Activated CD4-positive, alpha-beta T cell treated with anti-CD3 and anti-CD28 coated beads, Interleukin-2, amount 50 U/mL, for 1 hour (primary cell): Measurements from ENCODE around the gene MASP1.
A peak's percentile ranks its signal among the peaks of the same experiment; 100 is the strongest.

Experiments used
- DNase-seq: peaks from one replicate; pipeline ENCODE4 v3.0.0-alpha.2; 2020

The MASP1 gene, protein sequence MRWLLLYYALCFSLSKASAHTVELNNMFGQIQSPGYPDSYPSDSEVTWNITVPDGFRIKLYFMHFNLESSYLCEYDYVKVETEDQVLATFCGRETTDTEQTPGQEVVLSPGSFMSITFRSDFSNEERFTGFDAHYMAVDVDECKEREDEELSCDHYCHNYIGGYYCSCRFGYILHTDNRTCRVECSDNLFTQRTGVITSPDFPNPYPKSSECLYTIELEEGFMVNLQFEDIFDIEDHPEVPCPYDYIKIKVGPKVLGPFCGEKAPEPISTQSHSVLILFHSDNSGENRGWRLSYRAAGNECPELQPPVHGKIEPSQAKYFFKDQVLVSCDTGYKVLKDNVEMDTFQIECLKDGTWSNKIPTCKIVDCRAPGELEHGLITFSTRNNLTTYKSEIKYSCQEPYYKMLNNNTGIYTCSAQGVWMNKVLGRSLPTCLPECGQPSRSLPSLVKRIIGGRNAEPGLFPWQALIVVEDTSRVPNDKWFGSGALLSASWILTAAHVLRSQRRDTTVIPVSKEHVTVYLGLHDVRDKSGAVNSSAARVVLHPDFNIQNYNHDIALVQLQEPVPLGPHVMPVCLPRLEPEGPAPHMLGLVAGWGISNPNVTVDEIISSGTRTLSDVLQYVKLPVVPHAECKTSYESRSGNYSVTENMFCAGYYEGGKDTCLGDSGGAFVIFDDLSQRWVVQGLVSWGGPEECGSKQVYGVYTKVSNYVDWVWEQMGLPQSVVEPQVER

DNA sequence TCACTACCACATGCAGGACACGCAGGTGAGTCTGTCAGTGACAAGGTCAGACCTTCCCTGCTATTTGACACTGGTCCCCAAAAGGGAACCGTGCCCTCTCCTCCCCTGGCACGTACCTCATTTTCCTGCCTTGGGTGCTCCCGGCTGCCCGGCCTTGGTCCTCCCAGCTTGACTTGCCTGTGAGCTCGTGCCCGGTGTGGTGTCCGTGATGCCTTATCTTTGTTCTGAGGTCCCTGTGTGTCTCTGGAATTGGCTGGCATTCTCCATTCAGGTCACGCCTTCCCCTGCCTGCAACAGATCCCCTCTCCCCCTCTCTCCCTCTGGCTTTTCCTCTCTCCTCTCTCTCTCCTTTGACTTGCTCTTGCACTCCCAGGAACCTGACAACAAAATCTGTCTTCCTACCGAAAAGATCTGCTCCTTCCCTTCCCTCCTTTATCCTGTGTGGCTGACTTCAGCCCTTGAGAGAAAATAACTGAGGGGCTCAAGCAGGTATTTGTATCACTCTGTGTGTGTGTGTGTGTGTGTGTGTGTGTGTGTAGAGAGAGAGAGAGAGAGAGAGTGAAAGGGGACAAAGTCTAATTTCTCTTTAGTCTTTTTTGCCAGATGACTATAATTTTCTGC lies at the start of gene MASP1:
MASP1 (minus strand) TSS at position 226 of the 621 bp plus-strand sequence; CDS start at position 121, 105 bp downstream.
- no peak for DNase-seq

DNA sequence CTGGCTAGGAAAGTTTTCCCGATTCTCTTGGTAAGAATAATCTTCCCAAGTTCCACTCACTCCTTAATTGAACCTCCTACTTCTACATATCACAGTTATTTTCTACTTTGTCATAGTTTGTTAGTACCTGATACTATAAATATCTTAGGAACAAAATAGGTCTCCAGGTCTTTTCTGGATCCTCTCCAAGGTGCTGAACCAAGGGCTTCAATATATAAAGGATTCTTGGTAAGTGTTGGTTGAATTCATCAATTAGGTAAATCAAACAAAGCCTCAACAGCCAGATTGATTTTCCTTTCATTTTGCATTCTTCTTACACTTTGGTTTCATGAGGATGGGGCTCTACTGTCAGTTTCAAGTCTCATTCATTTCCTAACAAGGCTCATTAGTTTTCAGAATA lies 49.0 kb upstream of the MASP1 start:
- DNase-seq: no peak

DNA sequence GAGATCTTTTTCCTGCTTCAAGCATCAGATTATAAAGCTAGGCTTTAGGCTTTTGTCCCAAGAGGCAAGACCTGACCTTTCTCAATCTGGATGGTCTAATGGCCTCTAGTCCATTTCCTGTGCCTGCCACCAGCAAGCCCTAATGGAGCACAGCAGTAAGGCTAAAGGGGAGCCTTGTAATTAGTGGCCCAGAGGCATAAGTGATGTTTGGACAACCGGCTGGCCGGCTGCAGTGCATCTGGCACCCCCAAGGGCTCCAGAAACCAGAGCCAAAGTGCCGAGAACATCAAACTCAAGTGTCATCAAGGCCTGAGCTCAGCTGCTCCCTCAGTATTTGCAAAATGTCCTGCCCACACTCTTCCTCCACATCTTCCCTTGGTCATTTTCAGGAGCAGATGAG lies 44.8 kb upstream of the MASP1 start:
- no peak for DNase-seq

DNA sequence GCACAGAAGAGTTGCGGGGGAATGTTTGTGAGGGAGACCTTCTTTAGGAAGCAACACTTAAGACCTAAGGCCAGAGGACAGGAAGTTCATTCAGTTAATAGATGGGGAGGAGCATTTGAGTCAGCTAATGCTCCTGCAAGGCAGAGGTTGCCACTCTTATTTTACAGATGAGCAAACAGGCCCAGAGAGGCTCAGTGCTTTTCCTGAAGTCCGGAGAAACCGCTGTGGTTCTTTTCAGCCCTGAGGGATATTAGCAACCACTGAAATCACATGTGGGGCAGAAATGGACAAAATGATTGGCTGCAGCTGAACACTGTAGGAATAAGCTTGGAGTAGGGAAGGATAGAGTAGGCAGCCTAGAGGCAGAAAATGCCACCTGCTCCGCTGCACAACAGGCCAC lies 43.4 kb upstream of the MASP1 start:
- DNase-seq: no peak

DNA sequence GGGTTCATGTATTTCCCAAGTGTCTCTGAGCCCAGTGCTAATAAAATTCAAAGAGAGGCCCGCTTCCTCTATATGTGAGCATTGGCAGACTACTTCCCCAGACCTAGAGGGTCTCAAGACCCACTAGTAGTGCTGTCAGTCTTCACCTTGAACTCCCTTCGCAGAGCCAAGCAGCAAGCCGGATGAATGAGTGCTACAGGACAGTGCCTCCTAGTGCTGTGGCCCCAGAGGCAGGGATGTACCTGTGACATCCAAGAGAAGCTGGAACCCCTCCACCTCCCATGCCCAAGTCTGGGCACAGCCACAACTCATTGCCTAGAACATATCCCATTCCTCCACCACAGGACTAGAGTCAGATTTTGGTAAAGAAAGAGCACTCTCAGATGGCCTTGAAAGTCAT lies 37.2 kb upstream of the MASP1 start:
- DNase-seq: no peak

DNA sequence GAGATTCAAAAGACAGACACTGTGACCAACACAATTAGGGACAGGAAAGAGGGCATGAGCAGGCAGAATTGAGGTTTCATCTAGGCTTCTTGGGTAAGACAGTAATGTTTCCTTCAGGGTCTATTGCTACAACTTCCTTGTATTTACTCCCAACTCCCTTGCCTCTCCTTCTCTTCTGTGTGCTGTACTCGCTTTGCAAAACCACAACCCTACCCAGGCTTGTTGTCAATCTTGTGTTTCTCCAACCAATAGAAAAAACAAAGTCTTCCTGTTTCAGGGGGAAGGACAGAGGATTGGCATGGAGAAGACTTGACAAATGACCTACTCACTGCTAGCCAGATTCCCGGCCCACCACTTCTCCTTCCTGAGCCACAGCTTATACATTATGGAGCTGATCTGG lies 36.3 kb upstream of the MASP1 start:
- no peak for DNase-seq

DNA sequence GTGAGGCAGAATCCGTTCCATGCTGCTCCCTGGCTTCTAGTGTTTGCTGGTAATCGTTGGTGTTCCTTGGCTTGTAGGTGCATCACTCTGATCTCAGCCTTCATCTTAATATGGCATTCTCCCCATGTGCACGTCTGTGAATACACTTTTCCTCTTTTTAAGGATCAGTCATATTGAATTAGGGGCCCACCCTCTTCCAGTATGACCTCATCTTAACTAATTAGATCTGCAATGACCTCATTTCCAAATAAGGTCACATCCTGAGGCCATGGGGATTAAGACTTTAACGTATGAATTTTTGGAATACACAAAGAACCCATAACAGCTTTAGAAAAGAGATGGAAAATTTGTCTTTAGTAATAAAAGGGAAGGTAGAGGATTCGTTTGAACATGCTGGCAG lies 34.1 kb upstream of the MASP1 start:
- no peak for DNase-seq

DNA sequence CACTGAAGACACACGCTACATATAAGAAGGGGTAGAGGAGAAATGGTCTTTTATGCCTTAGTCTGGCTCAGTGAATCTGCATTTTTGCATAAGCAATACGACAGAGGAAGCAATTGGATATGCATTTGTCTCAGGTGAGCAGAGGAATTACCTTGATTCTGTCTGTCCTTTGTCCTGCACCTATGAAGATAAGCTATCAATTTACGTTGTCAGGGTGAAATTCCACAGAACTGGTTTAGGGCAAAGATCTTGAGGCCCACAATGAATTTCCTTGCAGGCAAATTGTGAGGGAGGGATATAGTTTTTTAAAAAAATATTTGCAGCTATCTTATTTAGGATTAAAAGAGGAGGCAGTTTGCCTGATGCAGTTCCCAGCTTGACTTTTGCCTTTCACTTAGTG lies 31.6 kb upstream of the MASP1 start:
- DNase-seq: no peak

DNA sequence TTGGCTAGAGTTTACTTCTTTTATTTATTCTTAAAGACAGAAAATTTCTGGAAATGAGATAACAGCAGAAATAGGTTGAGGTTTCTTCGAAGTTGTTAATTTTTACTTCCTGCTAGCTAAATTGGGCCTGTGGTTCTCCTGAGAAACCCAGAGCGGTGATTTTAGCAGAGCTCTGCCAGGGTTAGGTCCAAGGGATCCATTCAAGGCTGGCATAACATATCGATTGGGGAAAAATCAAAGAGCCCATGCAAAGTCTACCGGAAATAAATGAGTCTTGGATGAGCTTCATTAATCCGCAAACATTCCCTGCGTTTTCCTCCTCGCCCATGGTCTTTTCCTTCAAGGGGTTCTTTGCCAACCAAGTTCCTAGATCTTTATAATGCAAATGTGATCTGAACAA lies 30.8 kb upstream of the MASP1 start:
- DNase-seq: no peak

DNA sequence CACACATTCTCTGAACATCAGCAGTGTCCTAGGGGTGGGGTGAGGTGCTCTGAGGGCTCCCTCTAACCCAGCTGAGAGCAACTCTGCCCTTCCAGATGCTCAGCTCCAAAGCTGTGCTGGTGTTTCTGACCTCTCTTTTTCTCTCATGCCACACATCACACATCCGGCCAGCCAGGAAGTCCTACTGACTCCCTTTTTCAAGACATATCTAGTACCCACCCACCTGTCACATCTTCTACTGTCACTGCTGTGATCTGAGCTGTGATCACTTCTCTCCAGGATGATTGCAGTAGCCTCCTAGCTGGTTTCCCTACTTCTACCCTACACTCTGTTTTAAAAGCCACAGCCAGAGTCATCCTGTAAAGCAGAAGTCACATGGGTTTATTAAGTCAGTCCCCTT lies 30.2 kb upstream of the MASP1 start:
- DNase-seq: no peak

DNA sequence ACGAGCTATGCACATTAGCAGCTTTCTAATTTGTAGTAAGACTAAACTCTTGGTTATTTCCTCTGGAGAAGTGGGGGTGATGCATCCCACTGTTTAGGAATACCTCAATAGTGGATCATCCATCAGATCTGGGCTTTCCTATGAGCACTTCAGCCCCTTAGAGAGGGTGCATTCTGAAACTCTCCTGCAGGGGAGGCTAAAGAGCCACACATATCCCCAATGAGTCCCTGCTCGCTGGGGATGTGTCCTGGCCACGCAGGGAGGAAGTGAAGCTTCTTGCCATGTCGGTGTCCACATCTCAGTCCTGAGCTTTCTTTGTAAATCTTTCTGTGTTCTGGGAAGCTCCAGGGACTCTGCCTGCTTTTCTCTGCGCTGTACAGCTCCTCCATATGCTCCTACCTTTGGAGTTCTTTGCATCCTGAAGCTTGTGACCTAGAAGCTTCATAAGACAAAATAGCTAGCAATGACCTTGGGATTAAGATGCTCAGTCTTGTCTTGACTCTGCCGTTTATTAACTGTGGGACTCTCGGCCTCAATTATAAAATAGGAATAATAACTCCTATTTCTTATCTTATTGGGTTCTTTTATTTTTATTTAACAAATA lies 28.3 kb upstream of the MASP1 start:
- peak; percentile 43 for DNase-seq

DNA sequence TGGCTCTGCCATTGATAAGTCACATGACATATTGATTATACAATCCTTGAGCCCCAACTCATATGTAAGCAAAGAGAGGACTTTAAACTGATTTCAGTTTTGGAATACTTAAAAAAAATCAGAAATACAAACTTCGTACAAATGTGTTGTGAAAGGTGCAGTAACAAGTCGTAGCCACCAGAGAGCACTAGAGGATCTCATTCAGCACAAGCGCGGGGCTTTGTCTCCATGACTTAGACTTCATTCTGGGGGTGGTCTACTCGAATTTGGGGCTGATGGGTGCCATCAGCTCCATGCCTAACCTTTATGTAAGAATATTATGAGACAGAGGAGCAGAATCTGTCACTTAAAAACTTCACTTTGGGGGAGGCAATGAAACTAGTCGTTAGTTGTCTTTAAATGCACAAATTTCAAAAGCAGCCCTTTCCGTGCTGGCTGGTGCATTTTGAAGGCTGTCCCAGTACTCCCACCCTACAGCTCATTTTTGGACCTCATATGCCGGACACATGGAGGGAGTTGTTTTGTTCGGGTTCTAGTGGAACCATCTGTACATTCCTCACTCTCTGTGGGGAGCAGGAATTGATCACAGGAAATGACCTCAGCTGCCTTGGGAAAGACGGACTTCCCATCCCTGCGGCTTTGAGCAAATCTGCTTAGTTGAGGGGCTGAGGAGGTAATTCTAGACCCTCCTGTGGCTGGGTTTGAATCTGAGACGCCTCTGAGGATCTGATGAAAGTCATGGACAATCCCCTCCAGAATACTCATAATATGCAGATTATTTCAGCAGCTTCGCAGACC lies 27.5 kb upstream of the MASP1 start:
- peak; percentile 37 for DNase-seq

DNA sequence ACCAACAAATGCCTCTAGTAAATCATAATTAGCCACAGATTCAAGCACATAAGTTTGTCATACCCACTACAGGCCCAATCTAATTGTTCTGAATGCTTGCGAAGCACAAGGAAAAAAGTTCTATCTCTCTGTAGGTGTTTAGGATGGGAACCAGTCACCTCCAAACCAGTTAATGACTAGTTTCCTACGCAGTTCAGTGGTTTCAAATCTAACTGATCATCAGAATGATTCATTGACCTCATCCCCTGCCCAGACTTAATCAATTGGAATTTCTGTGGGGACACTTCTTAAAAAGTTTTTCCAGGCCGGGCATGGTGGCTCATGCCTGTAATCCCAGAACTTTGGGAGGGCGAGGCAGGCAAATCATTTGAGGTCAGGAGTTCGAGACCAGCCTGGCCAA lies 24.3 kb upstream of the MASP1 start:
- no peak for DNase-seq

DNA sequence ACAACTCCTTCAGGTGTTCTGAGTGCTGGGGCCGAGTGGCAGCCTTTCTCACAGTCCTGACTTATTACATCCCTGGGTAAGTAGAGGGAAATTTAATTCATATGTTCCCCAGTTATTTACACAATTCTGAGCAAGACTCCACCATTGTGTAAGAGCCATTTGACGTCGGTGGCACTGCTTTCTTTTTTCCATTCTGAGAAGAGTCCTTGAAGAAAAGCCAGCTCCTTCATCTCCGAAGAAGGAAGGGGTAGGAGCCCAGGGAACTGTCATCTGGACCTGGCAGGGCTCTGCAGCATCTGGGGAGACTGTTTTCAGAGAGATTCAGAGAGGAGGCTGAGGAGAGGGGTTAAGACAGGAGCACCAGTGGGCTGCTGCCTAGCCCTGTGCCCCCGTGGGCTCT lies 22.6 kb upstream of the MASP1 start:
- no peak for DNase-seq

DNA sequence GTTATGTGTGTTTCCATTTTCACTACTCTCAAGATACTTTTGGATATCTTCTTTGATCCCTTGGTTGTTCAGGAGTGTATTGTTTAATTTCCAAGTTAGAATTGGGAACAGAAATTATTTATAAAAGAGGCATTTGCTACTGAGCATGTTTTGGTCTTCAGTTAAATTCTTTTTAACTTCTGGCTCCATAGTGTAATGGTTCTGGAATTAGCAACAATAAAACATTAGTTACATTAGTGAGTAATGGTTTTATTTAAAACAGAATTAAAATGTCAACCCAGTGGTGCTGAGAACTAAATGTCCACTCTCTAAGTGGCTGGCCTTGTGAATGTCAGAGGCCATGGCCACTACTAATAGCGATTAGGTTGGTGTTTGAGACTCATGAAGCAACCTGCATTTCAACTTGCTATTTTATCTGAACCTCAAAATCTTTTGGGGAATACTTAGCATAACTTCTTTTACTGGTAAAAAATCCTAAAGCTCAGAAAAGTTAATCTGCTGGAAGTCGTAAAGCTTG lies 19.5 kb upstream of the MASP1 start:
- no peak for DNase-seq

DNA sequence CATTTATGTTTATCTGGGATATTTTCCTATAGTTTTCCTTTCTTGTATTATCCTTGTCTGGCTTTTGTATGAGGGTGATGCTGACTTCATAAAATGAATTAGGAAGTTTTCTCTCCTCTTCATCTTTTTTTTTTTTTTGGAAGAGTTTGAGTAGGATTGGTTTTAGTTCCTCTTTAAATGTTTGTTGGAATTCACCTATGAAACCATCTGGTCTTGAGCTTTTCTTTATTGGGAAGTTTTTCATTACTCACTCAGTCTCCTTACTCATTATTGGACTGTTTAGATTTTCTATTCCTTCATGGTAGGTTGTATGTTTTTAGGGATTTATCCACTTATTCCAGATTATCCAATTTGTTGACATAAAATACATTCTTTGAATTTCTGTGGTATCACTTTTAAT lies 18.7 kb upstream of the MASP1 start:
- no peak for DNase-seq

DNA sequence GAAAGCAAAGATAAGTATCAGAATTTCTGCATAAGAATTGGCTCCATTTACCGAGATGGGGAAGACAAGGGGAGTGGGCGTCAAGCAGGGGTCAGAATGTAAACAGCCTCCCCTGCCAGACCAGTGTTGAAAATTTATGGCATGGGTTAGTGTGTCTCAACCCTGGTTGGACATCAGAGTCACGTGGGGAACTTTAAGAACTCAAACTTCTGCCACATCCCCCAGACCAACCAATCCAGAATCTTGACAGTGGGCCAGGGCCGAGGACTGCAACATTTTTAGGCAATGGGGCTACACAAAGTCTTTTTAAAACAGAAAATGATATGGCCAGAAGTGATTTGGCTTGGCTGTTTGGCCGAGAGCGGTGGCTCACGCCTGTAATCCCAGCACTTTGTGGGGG lies 14.3 kb upstream of the MASP1 start:
- no peak for DNase-seq

DNA sequence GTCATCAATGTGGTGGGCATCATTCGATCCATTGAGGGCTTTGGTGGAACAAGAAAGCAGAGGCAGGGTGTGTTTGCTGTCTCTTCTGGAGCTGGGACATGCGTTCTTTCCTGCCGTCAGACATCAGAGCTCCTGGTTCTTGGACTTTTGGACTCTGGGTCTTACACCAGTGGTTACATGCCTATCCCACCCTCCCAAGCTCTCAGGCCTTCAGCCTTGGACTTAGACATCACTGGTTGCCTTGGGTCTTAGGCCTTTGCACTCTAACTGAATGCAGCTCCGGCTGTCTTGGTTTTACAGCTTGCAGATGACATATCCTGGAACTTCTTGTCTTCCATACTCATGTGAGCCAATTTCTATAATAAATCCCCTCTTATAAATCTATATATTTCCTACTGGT lies 8.1 kb upstream of the MASP1 start:
- no peak for DNase-seq

DNA sequence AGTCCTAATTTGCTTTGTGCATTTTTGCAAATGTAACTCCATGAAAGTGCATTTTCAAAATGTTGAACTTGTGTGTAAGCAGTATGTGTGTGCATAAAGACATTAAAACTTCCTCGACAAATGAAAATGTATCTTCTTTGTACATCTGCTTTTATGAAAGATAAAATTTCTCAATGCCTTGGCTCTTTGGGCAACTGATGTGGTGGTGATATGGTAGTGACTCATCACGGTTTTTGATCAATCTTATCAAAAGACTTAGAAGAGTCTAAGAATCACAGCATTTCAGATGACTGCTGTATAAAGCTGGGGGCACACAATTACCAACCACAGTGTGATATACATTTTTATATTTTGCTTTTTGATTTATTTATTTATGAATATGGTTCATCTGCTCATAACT lies 5.4 kb upstream of the MASP1 start:
- DNase-seq: no peak

DNA sequence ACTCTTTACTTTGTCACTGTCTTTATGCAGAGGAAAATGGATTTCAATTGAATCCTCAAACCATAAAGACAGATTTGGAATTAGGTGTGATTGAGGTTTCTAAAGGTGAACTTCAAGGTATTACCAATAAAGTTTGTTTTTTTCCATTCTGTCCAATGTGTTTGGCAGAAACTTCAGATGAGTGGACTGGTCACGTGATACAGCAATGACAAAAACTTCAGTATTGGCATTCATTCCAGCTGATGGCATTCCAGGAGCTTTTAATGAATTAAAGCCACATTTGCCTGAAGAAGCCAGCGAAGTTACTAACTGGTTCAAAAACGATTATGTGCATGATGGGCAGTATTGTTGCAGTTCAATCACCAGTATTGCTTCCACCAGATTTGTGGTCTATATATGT lies 4.5 kb upstream of the MASP1 start:
- DNase-seq: no peak

DNA sequence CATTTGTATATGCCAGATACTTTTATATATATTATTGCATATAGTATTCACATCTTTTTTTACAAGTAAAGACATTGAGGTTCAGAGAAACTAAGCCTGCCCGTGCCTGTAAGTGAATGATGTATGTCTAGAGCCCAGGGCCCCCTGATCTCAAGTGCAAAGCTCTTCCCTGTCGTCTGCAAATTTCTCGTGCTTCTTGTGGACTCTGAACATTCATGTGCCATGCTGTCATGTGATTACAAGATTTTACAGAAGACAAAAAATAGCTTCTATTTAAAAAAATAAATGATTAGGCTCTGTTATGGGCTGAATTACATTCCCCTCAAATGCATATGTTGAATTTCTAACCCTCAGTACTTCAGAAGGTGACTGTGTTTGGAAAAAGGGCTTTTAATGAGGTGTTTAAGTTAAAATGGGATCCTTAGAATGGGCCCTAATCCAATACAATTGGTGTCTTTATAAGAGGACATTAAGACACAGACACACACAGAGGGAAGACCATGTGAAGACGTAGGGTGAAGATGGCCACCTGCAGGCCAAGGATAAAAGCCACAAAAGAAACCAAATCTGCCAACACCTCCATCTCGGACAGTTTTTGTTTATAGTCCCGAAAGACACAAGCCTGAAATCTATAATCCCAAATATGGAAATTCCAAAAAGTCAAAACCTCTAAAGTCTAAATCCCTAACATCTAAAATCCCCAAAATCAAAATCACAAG lies 3.9 kb upstream of the MASP1 start:
- no peak for DNase-seq
